Smooth muscle cell (in vitro differentiated cells): ENCODE data around the gene RPS26. TPM values are rescaled to one million over a fixed set of nuclear protein-coding genes. Genes with fewer than 3 reads are reported as not detected.

Source experiments
- DNase-seq: peaks from one replicate; lab custom pipeline; 2025; ENCODE audit not compliant: unreplicated experiment; lab: John Stamatoyannopoulos, UW
- H2AFZ ChIP-seq: fragments of 200-600 bp; sonication (generic); 2 replicates; pipeline ENCODE4 v1.6.0; 2016; ENCODE audit warnings: antibody characterized with exemption, low read depth, mild to moderate bottlenecking
- H3F3A ChIP-seq: fragments of 200-600 bp; sonication (generic); 2 replicates; pipeline ENCODE4 v1.6.0; 2017; ENCODE audit warnings: antibody characterized with exemption, low read depth
- H3K27ac ChIP-seq: fragments of 200-600 bp; sonication (generic); 2 replicates; pipeline ENCODE4 v1.5.1; 2016; ENCODE audit warnings: low read depth, mild to moderate bottlenecking
- H3K27me3 ChIP-seq: fragments of 200-600 bp; sonication (generic); 2 replicates; pipeline ENCODE4 v1.6.1; 2016; ENCODE audit warnings: low read depth, mild to moderate bottlenecking
- H3K36me3 ChIP-seq: fragments of 200-600 bp; sonication (generic); 2 replicates; pipeline ENCODE4 v1.5.1; 2016; ENCODE audit warnings: low read depth
- H3K4me1 ChIP-seq: fragments of 200-600 bp; sonication (generic); 2 replicates; pipeline ENCODE4 v1.5.1; 2016; ENCODE audit warnings: low read depth
- H3K4me2 ChIP-seq: fragments of 200-600 bp; sonication (generic); 2 replicates; pipeline ENCODE4 v1.6.0; 2016; ENCODE audit warnings: mild to moderate bottlenecking
- H3K4me3 ChIP-seq: fragments of 200-600 bp; sonication (generic); 2 replicates; pipeline ENCODE4 v1.5.1; 2016; ENCODE audit warnings: mild to moderate bottlenecking
- H3K79me2 ChIP-seq: fragments of 200-600 bp; sonication (generic); 2 replicates; pipeline ENCODE4 v1.6.0; 2016; ENCODE audit warnings: low read depth, mild to moderate bottlenecking
- H3K9ac ChIP-seq: fragments of 200-600 bp; sonication (generic); 2 replicates; pipeline ENCODE4 v1.6.0; 2016; ENCODE audit warnings: low read depth
- H3K9me3 ChIP-seq: fragments of 200-600 bp; sonication (generic); replicated peaks from 2 replicates; pipeline ENCODE4 v1.5.1; 2016; ENCODE audit warnings: low read depth
- H4K20me1 ChIP-seq: fragments of 200-600 bp; sonication (generic); 2 replicates; pipeline ENCODE4 v1.6.0; 2016; ENCODE audit warnings: low read depth
- WGBS: methylation state at CpG from one replicate; pipeline ENCODE4 v1.1.7; 2016; ENCODE audit warnings: low lambda C conversion rate; 5-methylcytosine and 5-hydroxymethylcytosine counted together
- polyA plus RNA-seq: library from polyadenylated mRNA; unstranded; fragments of >200 nt; fragmentation: Nextera tagmentation; extraction: Ambion mirVana; gene quantifications from 2 replicates; pipeline ENCODE4 v1.2.1, GENCODE V29; 2016
- total RNA-seq: library from RNA; depleted of rRNA; stranded (reverse); fragments of >200 nt; gene quantifications from 2 replicates; pipeline ENCODE4 v1.2.3, GENCODE V29; 2014
- TF ChIP-seq, protein P1 (sequence below): fragments of 200-600 bp; sonication (generic); IDR thresholded peaks from 2 replicates; pipeline ENCODE4 v1.5.1; 2017; ENCODE audit warnings: borderline replicate concordance, mild to moderate bottlenecking, antibody characterized with exemption; ENCODE audit not compliant: insufficient read depth, poor library complexity, severe bottlenecking

RPS26 gene
- total and polyA plus RNA-seq, 2 experiments from 2014 or later: 282 to 845 TPM

DNA sequence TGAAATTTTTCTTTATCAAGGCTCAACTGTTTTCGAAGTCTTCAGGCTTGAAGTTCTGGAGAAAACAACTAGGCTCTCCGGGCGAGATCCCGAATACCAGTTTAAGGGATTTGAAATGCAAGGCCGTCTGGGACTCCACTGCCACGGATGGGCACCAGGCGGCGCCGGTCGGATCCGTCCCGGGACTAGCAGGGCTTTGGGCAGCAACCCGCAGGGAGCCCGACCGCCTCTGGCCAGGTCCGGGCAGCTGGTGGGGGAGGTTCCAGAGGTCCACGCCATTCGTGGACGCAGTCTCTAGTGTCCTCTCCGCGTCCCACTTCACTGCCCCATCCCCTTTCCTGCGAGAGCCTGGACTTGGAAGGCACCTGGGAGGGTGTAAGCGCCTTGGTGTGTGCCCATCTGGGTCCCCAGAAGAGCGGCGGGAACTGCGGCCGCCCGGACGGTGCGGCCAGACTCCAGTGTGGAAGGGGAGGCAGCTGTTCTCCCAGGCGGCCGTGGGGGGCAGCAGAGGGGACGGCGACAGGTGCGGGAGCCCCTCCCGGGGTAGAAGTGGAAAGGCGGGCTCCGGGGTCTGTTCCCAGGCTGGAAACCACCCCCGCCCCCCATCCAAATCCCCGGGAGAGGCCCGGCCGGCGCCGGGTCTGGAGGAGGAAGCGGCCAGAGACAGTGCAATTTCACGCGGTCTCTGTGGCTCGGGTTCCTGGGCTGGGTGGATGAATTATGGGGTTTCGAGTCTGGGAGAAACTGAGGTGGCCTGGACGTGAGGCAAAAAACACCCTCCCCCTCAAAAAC, 37.4 kb downstream of the RPS26 start:
- TF ChIP-seq, protein P1, sequence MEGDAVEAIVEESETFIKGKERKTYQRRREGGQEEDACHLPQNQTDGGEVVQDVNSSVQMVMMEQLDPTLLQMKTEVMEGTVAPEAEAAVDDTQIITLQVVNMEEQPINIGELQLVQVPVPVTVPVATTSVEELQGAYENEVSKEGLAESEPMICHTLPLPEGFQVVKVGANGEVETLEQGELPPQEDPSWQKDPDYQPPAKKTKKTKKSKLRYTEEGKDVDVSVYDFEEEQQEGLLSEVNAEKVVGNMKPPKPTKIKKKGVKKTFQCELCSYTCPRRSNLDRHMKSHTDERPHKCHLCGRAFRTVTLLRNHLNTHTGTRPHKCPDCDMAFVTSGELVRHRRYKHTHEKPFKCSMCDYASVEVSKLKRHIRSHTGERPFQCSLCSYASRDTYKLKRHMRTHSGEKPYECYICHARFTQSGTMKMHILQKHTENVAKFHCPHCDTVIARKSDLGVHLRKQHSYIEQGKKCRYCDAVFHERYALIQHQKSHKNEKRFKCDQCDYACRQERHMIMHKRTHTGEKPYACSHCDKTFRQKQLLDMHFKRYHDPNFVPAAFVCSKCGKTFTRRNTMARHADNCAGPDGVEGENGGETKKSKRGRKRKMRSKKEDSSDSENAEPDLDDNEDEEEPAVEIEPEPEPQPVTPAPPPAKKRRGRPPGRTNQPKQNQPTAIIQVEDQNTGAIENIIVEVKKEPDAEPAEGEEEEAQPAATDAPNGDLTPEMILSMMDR: peak; percentile 49
- Histone ChIP-seq H3K79me2 (no peaks in the 10 kb centered on the region), H3K36me3 (no peaks in the 10 kb centered on the region), H3K4me3 (peak overlapping the region; percentile 56), H3K4me2 (peak overlapping the region; percentile 82), H3K27me3 (peaks cover 10% of the 10 kb centered on the region), H3K9me3 (no peaks in the 10 kb centered on the region), H2AFZ (peak overlapping the region; percentile 86), H3K4me1 (peaks cover 3% of the 10 kb centered on the region), H3F3A (no peaks in the 10 kb centered on the region), H4K20me1 (no peaks in the 10 kb centered on the region), H3K27ac (peak overlapping the region; percentile 26), H3K9ac (no peak overlapping the region)
- WGBS: 3% methylated on average over 50 of the region's 50 CpGs
- peak; percentile 67 for DNase-seq

DNA sequence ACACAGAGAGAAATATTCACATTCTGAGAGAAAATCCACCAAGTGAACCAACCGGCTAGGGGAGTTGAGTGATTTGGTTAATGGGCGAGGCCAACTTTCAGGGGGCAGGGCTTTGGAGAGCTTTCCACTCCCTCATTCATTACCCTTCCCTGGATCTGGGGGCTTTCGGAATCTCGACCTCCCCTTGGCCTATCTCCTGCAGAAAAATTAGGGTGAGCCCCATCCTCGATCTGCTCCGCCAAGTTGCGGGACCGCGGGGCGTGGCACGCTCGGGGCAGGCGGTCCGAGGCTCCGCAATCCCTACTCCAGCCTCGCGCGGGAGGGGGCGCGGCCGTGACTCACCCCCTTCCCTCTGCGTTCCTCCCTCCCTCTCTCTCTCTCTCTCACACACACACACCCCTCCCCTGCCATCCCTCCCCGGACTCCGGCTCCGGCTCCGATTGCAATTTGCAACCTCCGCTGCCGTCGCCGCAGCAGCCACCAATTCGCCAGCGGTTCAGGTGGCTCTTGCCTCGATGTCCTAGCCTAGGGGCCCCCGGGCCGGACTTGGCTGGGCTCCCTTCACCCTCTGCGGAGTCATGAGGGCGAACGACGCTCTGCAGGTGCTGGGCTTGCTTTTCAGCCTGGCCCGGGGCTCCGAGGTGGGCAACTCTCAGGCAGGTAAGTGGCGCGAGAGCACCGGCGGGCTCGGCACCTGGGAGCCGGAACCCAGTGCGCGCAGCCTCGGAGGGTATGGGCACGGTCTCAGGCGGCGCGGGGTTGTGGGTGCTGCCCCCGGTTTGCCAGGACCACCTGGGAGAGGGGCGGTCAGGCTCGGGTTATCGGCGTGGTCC, 38.2 kb downstream of the RPS26 start, which contains the start of gene ERBB3:
Gene ERBB3, plus strand, starts transcription at position 443 of the 833 bp plus-strand sequence. Its CDS starts 136 bp downstream, at position 579.
- DNase-seq: peak; percentile 55
- WGBS: under 1% methylated on average over 45 of the region's 59 CpGs
- H3K4me2 ChIP-seq: peak within 1 kb of the TSS; percentile 82
- no peaks in the 10 kb centered on the region for H3K36me3 ChIP-seq
- peak within 1 kb of the TSS; percentile 16 for H3K9ac ChIP-seq
- peaks cover 10% of the 10 kb centered on the region for H3K27me3 ChIP-seq
- TF ChIP-seq, protein P1: no peak
- peak within 1 kb of the TSS; percentile 56 for H3K4me3 ChIP-seq
- no peaks in the 10 kb centered on the region for H3K9me3 ChIP-seq
- peaks cover 3% of the 10 kb centered on the region for H3K4me1 ChIP-seq
- H3K27ac ChIP-seq: peak within 1 kb of the TSS; percentile 26
- no peaks in the 10 kb centered on the region for H4K20me1 ChIP-seq
- H3K79me2 ChIP-seq: no peaks in the 10 kb centered on the region
- peak within 1 kb of the TSS; percentile 86 for H2AFZ ChIP-seq
- H3F3A ChIP-seq: no peaks in the 10 kb centered on the region

DNA sequence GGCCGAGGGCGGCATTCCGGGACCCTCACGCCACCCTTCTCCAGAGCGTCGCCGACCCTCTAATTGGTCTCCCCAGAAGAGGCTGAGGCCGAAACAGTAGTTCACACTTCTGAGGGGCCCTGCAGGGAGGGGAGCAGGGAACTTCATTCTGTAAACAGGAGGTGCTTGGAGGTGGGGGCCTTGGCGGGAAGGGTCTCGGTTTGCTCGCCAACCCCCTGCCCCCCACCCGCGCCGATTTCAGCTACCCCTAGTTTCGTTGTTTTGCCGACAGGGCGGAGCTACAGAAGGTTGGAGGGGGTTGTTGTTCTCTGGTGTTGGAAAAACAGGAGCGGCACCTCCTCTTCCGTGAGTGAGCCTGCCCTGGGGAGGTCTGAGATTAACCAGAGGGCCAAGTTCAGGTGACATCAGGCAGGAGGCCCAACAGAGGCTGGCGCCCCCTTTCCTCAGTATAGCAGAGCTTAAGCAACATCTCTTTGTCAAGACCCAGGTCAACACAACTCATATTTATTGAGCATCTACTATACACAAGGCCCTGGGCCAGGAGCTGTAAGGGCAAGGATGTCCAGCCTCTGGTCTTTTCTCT, 38.9 kb downstream of the RPS26 start:
- Histone ChIP-seq H3K36me3 (no peaks in the 10 kb centered on the region), H4K20me1 (no peaks in the 10 kb centered on the region), H3K9ac (peak overlapping the region; percentile 16), H3K27ac (peak overlapping the region; percentile 26), H3K79me2 (no peaks in the 10 kb centered on the region), H3K27me3 (peaks cover 10% of the 10 kb centered on the region), H3K9me3 (no peaks in the 10 kb centered on the region), H3F3A (no peaks in the 10 kb centered on the region), H2AFZ (peak overlapping the region; percentile 25), H3K4me2 (peak overlapping the region; percentile 82), H3K4me3 (peak overlapping the region; percentile 56), H3K4me1 (peaks cover 3% of the 10 kb centered on the region)
- no peak for DNase-seq
- 12% methylated on average over 20 of the region's 20 CpGs for WGBS
- TF ChIP-seq, protein P1: no peak
